PFSK-1 (cell line): ENCODE measurements around the gene RMDN2.

Source experiments
- FOXP2 ChIP-seq: optimal IDR thresholded peaks from 2 replicates; pipeline ENCODE3; 2011; ENCODE audit warnings: borderline replicate concordance, control low read depth, inconsistent platforms; ENCODE audit not compliant: insufficient read depth; ENCODE audit errors: extremely low read length, extremely low read depth
- POLR2AphosphoS5 ChIP-seq: IDR thresholded peaks from 2 replicates; pipeline ENCODE4 v1.6.1; 2012; ENCODE audit warnings: low read depth, mild to moderate bottlenecking, control low read depth, low read length, moderate library complexity
- SIN3A ChIP-seq: IDR thresholded peaks from 2 replicates; pipeline ENCODE4 v1.6.1; 2012; ENCODE audit warnings: mild to moderate bottlenecking, low read length, moderate library complexity, borderline replicate concordance; ENCODE audit not compliant: insufficient read depth
- TAF1 ChIP-seq: IDR thresholded peaks from 2 replicates; pipeline ENCODE4 v1.6.1; 2012; ENCODE audit warnings: low read length, control low read depth, borderline replicate concordance; ENCODE audit not compliant: insufficient read depth
- TF ChIP-seq, protein P1 (sequence below), 2 experiments: IDR thresholded peaks; 2 replicates each; pipeline versions ENCODE4 v1.6.1 to v1.8.0; 2011 to 2012; ENCODE audit warnings: low read depth in 2 of 2, low read length in 2 of 2, control low read depth in 1 of 2, inconsistent platforms in 1 of 2, mild to moderate bottlenecking in 1 of 2, moderate library complexity in 1 of 2; ENCODE audit not compliant: insufficient read depth in 1 of 2

The RMDN2 gene

DNA sequence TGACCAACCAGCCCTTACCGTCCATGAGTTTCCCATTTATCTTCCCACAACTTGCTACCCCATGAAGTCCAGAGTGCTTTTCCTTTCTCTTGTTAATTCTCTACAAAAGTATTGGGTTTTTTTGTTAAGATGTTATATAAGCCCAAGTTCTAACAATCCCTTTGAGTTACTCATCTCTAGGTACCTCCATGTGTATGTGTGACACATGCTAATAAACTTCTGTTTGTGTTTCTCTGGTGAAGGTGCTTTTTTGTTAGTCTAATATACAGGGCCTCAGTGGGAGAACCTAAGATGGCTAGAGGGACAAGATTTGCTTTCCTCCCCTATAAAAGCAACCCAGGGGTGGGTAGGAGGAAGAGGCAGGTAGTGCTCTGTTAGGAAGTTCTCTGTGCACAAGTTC is 31.8 kb upstream of the RMDN2 start:
- TF ChIP-seq SIN3A (no peak), POLR2AphosphoS5 (no peak), FOXP2 (no peak), TAF1 (no peak)
- TF ChIP-seq, protein P1, sequence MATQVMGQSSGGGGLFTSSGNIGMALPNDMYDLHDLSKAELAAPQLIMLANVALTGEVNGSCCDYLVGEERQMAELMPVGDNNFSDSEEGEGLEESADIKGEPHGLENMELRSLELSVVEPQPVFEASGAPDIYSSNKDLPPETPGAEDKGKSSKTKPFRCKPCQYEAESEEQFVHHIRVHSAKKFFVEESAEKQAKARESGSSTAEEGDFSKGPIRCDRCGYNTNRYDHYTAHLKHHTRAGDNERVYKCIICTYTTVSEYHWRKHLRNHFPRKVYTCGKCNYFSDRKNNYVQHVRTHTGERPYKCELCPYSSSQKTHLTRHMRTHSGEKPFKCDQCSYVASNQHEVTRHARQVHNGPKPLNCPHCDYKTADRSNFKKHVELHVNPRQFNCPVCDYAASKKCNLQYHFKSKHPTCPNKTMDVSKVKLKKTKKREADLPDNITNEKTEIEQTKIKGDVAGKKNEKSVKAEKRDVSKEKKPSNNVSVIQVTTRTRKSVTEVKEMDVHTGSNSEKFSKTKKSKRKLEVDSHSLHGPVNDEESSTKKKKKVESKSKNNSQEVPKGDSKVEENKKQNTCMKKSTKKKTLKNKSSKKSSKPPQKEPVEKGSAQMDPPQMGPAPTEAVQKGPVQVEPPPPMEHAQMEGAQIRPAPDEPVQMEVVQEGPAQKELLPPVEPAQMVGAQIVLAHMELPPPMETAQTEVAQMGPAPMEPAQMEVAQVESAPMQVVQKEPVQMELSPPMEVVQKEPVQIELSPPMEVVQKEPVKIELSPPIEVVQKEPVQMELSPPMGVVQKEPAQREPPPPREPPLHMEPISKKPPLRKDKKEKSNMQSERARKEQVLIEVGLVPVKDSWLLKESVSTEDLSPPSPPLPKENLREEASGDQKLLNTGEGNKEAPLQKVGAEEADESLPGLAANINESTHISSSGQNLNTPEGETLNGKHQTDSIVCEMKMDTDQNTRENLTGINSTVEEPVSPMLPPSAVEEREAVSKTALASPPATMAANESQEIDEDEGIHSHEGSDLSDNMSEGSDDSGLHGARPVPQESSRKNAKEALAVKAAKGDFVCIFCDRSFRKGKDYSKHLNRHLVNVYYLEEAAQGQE (IDR thresholded peaks at IDR 0.05; ENCODE audit: insufficient read depth in 1 of 2, low read depth in 2 of 2, low read length in 2 of 2) = no peak

DNA sequence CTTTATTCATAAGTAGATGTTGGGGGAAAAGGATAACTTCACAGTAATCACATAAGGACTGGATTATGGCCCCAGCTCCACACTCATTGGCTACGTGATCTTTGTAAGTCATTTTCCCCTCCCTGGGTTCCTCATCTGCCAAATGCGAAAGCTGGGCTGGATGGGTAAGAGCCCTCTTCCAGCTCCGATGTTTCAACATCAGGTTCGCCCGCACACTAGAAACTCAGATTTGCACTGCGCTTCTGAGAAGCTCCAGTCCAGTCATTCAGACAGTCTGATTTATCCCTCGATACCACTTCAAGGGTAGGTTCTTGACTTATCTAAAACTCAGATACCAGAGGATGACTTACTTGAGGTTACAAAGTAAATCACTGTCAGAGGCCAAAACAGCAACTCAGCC is 31.0 kb upstream of the RMDN2 start:
- TF ChIP-seq FOXP2 (no peak), TAF1 (no peak), POLR2AphosphoS5 (no peak), SIN3A (no peak)
- TF ChIP-seq, protein P1 (IDR thresholded peaks at IDR 0.05; ENCODE audit: insufficient read depth in 1 of 2, low read depth in 2 of 2, low read length in 2 of 2) = no peak

DNA sequence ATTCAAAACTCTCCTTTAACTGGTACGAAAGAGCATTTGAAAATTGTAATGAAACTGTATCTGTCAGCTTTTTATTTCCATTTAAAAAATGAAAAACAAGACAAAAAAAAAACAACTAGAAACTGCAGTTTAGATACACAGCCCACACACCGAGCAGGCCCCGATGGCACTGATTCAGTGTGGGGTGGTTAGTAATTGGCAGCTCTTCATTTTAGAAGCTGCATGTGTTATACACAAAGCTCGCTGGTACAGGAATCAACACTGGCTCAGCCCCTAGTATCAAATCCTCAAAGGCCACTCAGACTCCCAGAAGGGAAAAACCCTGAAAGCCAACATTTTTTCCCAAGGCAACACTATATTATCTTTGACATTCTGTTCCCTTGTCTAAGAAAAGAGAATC is 30.5 kb upstream of the RMDN2 start:
- TF ChIP-seq SIN3A = no peak
- TF ChIP-seq FOXP2 = no peak
- TF ChIP-seq POLR2AphosphoS5 = no peak
- no peak for TF ChIP-seq TAF1
- TF ChIP-seq, protein P1 (IDR thresholded peaks at IDR 0.05; ENCODE audit: insufficient read depth in 1 of 2, low read depth in 2 of 2, low read length in 2 of 2) = no peak

DNA sequence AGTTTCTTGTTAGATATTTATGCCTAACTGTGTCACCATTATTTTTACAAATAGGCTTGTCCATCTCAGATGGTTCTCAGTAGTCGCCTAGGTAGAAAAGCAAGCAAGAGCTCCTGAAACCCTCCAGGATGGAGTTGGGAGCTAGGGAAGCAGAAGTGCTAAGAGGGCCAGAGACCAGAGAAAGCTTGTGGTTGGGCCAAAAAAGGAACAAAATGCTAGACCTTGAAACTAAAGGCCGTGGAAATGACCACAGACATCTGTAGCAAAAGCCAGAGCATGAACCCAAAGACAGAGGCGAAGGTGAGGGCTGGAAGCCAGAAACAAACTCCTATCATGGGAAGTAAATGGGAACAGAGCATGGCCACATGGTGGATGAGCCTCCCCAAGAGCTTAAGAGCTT is 29.9 kb upstream of the RMDN2 start:
- TF ChIP-seq POLR2AphosphoS5 (no peak), TAF1 (no peak), FOXP2 (no peak)

DNA sequence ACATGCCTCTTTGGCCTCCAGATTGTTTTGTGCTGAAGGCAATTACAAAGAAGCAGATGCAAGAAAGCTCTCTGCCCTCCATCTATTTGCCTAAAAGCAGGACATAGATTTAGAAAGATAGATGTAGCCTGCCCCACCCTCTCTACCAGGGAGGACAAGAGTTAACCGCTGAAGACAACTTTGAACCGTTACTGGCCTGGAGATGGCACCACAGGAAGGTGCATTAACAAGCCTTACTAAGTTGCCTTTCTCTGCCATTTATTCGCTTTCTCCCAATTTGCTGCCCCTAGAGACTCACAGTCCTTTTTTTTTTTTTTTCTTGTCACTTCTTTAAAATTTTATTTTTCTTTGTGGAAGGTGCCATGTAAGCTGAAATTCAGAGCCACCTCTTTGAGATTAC is 28.8 kb upstream of the RMDN2 start:
- TF ChIP-seq, protein P1 (IDR thresholded peaks at IDR 0.05; ENCODE audit: insufficient read depth in 1 of 2, low read depth in 2 of 2, low read length in 2 of 2) = no peak
